ENCODE data around the gene HOMER1.

HOMER1 gene

GRCh38 chr5:79540939-79541338, 27.0 kb upstream of the HOMER1 start:
- CTCF ChIA-PET = interaction anchor here (1.0 to 1.6 kb wide), 5 partner anchors 14 to 408 kb away, joined by 3 to 4 read pairs (median 3); no protein-coding TSS in a partner anchor
- POLR2A ChIA-PET = no interaction called here
- DNase-seq (ENCODE audit: low read depth, low spot score) = no peak
- TF ChIP-seq, protein P1, sequence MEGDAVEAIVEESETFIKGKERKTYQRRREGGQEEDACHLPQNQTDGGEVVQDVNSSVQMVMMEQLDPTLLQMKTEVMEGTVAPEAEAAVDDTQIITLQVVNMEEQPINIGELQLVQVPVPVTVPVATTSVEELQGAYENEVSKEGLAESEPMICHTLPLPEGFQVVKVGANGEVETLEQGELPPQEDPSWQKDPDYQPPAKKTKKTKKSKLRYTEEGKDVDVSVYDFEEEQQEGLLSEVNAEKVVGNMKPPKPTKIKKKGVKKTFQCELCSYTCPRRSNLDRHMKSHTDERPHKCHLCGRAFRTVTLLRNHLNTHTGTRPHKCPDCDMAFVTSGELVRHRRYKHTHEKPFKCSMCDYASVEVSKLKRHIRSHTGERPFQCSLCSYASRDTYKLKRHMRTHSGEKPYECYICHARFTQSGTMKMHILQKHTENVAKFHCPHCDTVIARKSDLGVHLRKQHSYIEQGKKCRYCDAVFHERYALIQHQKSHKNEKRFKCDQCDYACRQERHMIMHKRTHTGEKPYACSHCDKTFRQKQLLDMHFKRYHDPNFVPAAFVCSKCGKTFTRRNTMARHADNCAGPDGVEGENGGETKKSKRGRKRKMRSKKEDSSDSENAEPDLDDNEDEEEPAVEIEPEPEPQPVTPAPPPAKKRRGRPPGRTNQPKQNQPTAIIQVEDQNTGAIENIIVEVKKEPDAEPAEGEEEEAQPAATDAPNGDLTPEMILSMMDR (IDR thresholded peaks at IDR 0.05; ENCODE audit: insufficient read depth, low read length, missing control alignments) = no peak
- no peak overlapping the region for H3K4me3 ChIP-seq (ENCODE audit: low read depth, low read length)

- CTCF ChIA-PET = interaction anchor here (0.7 to 3.0 kb wide), 8 partner anchors 9 to 547 kb away, joined by 3 to 16 read pairs (median 5); no protein-coding TSS in a partner anchor
- POLR2A ChIA-PET = no interaction called here
- DNase-seq (ENCODE audit: low read depth, low spot score) = no peak
- no peak overlapping the region for H3K4me3 ChIP-seq (ENCODE audit: low read depth, low read length)
- TF ChIP-seq, protein P1 (IDR thresholded peaks at IDR 0.05; ENCODE audit: insufficient read depth, low read length, missing control alignments) = no peak
Measured at GRCh38 chr5:79536193-79536906, 22.4 kb upstream of the HOMER1 start.

GRCh38 chr5:79535477-79536192, 21.7 kb upstream of the HOMER1 start:
- H3K4me3 ChIP-seq (ENCODE audit: low read depth, low read length) = no peak overlapping the region
- DNase-seq (ENCODE audit: low read depth, low spot score) = no peak
- CTCF ChIA-PET = interaction anchor here (0.7 to 3.0 kb wide), 9 partner anchors 10 to 548 kb away, joined by 3 to 16 read pairs (median 5); no protein-coding TSS in a partner anchor
- POLR2A ChIA-PET = no interaction called here
- TF ChIP-seq, protein P1 (IDR thresholded peaks at IDR 0.05; ENCODE audit: insufficient read depth, low read length, missing control alignments) = no peak

- POLR2A ChIA-PET = no interaction called here
- CTCF ChIA-PET = no interaction called here
- TF ChIP-seq, protein P1 (IDR thresholded peaks at IDR 0.05; ENCODE audit: insufficient read depth, low read length, missing control alignments) = no peak
- no peak for DNase-seq (ENCODE audit: low read depth, low spot score)
- no peak overlapping the region for H3K4me3 ChIP-seq (ENCODE audit: low read depth, low read length)
Measured at GRCh38 chr5:79529110-79529509, 15.2 kb upstream of the HOMER1 start.

DNA sequence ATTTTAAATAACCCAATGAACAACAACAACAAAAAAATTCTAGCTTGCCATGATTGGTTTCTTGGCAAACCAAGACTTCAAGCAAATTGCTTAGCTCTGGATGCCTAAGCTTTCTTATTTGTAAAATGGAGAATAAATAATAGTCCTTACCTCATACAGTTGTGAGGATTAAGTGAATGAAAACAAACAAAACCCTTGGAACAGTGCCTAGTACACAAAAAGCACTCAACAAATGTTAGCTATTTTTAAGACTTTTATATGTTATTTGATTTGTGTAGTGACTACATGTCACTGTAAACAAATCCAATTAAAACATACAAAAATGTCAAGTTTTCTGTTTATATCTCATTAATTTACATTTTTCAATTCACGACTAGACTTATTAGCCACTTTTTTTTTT, 13.5 kb upstream of the HOMER1 start:
- TF ChIP-seq, protein P1 (IDR thresholded peaks at IDR 0.05; ENCODE audit: insufficient read depth, low read length, missing control alignments) = no peak
- ChIA-PET POLR2A (no interaction called here), CTCF (interaction anchor here (0.7 to 1.3 kb wide), 4 partner anchors 13 to 1363 kb away, joined by 3 read pairs; partner anchors contain the start of gene HOMER1)
- H3K4me3 ChIP-seq (ENCODE audit: low read depth, low read length) = no peak overlapping the region
- no peak for DNase-seq (ENCODE audit: low read depth, low spot score)

- TF ChIP-seq, protein P1 (IDR thresholded peaks at IDR 0.05; ENCODE audit: insufficient read depth, low read length, missing control alignments) = no peak
- ChIA-PET CTCF (interaction anchor here (0.9 to 1.3 kb wide), 3 partner anchors 12 to 36 kb away, joined by 3 read pairs; partner anchors contain the start of gene HOMER1), POLR2A (no interaction called here)
- no peak overlapping the region for H3K4me3 ChIP-seq (ENCODE audit: low read depth, low read length)
- no peak for DNase-seq (ENCODE audit: low read depth, low spot score)
Measured at GRCh38 chr5:79526928-79527327, 13.0 kb upstream of the HOMER1 start.
